CD4-positive, alpha-beta memory T cell (primary cell): ENCODE data around the gene ADM2. TPM values are rescaled to one million over a fixed set of nuclear protein-coding genes. Genes with fewer than 3 reads are reported as not detected.

Experiments
- CTCF ChIA-PET: fragments of 350-600 bp; sonication (Branson Sonifier 250); formaldehyde crosslinking; loops from one replicate; lab custom pipeline; 2021; ENCODE audit warnings: inconsistent platforms; ENCODE audit not compliant: partially characterized antibody; lab: Charles Lee
- POLR2A ChIA-PET: fragments of 350-600 bp; sonication (Branson Sonifier 250); formaldehyde crosslinking; loops from one replicate; lab custom pipeline; 2021; ENCODE audit not compliant: partially characterized antibody; lab: Charles Lee
- DNase-seq, 5 donors: peaks; one replicate each; pipeline versions ENCODE4 v3.0.0 to v3.0.0-alpha.2; 2020 to 2022; ENCODE audit warnings: mixed read lengths in 1 of 5
- H3K27ac ChIP-seq: one replicate; pipeline ENCODE4 v1.7.0; 2013; ENCODE audit warnings: low read depth, low read length
- H3K27me3 ChIP-seq: 2 replicates; pipeline ENCODE4 v1.7.0; 2013; ENCODE audit warnings: mild to moderate bottlenecking, low read length, moderate library complexity; ENCODE audit not compliant: insufficient read depth
- H3K36me3 ChIP-seq: 2 replicates; pipeline ENCODE4 v1.7.0; 2013; ENCODE audit warnings: mild to moderate bottlenecking, low read length, moderate library complexity; ENCODE audit not compliant: insufficient read depth
- H3K4me1 ChIP-seq: 2 replicates; pipeline ENCODE4 v1.7.0; 2013; ENCODE audit warnings: mild to moderate bottlenecking, low read length, moderate library complexity; ENCODE audit not compliant: insufficient read depth
- H3K4me3 ChIP-seq, 2 donors: one replicate each; pipeline ENCODE4 v1.7.0; 2013; ENCODE audit warnings: low read length in 2 of 2, mild to moderate bottlenecking in 1 of 2
- H3K9me3 ChIP-seq, 2 donors: one replicate each; pipeline ENCODE4 v1.7.0; 2013; ENCODE audit warnings: low read length in 2 of 2, control low read depth in 1 of 2; ENCODE audit not compliant: control insufficient read depth in 1 of 2
- H3K27ac Mint-ChIP-seq, 7 donors: one replicate each; pipeline ENCODE4 v1.8.0; 2020 to 2021; ENCODE audit warnings: mixed read lengths in 7 of 7, mild to moderate bottlenecking in 6 of 7, inconsistent platforms in 3 of 7, moderate library complexity in 3 of 7
- H3K27me3 Mint-ChIP-seq, 2 donors: one replicate each; pipeline ENCODE4 v1.8.0; 2020 to 2021; ENCODE audit warnings: mixed read lengths in 2 of 2
- H3K36me3 Mint-ChIP-seq, 2 donors: one replicate each; pipeline ENCODE4 v1.8.0; 2020 to 2021; ENCODE audit warnings: mixed read lengths in 2 of 2, inconsistent platforms in 1 of 2, mild to moderate bottlenecking in 1 of 2
- H3K4me1 Mint-ChIP-seq, 4 donors: one replicate each; pipeline ENCODE4 v1.8.0; 2020 to 2021; ENCODE audit warnings: mixed read lengths in 4 of 4, mild to moderate bottlenecking in 1 of 4
- H3K4me3 Mint-ChIP-seq, 8 donors: one replicate each; pipeline ENCODE4 v1.8.0; 2020 to 2021; ENCODE audit warnings: mixed read lengths in 8 of 8, mild to moderate bottlenecking in 7 of 8, moderate library complexity in 6 of 8, inconsistent platforms in 3 of 8
- H3K9me3 Mint-ChIP-seq, 8 donors: one replicate each; pipeline ENCODE4 v1.8.0; 2020 to 2021; ENCODE audit warnings: mixed read lengths in 8 of 8, mild to moderate bottlenecking in 5 of 8, inconsistent platforms in 3 of 8, moderate library complexity in 1 of 8
- intact Hi-C: fragments of 100-400 bp; cut with micrococcal nuclease; formaldehyde crosslinking; loops from one replicate; pipeline ENCODE4 v1.15.1; 2023
- polyA plus RNA-seq, 2 donors: library from polyadenylated mRNA; unstranded; fragments of 300-500 nt; fragmentation: Illumina TruSeq; gene quantifications; one replicate each; pipeline ENCODE4 v1.2.3, GENCODE V29; 2021
- total RNA-seq, 2 experiments: library from RNA; stranded (reverse); gene quantifications; one replicate each; pipeline ENCODE4 v1.2.3, GENCODE V29; 2021

ADM2 gene
- total and polyA plus RNA-seq, 4 experiments from 2014 or later = 0.07 to 4.5 (median 2.4) TPM

- Histone ChIP-seq H3K4me1 (peaks cover 13% of the 10 kb centered on the region), H3K27me3 (no peaks in the 10 kb centered on the region), H3K36me3 (peaks cover 19% of the 10 kb centered on the region), H3K27ac (no peak overlapping the region), H3K9me3 (no peaks in the 10 kb centered on the region), H3K4me3 (no peak overlapping the region)
- intact Hi-C loops = loop anchor here (10.0 kb wide), 1 partner anchor 54 kb away; no protein-coding TSS in a partner anchor
- DNase-seq = peak in 1 of 5 donors; percentile 33
- ChIA-PET POLR2A (interaction anchor here (0.6 to 1.5 kb wide), 6 partner anchors 21 to 198 kb away, joined by 3 to 4 read pairs (median 3); no protein-coding TSS in a partner anchor), CTCF (interaction anchor here (1.8 kb wide), 1 partner anchor 57 kb away, joined by 6 read pairs; no protein-coding TSS in a partner anchor)
- peaks cover 0 to 2% (median 0%) of the 10 kb centered on the region in 8 donors for H3K9me3 Mint-ChIP-seq
- no peak overlapping the region for H3K4me3 Mint-ChIP-seq
- H3K27me3 Mint-ChIP-seq = no peaks in the 10 kb centered on the region
- H3K27ac Mint-ChIP-seq = no peak overlapping the region
- peaks cover 0 to 24% of the 10 kb centered on the region in 2 donors for H3K36me3 Mint-ChIP-seq
- peaks cover 2 to 14% (median 7%) of the 10 kb centered on the region in 4 donors for H3K4me1 Mint-ChIP-seq
Observed at GRCh38 chr22:50440544-50441249, 40.6 kb upstream of the ADM2 start.

- H3K27ac Mint-ChIP-seq = peak overlapping the region in 1 of 7 donors; percentile 46
- ChIA-PET POLR2A (interaction anchor here (0.7 to 1.5 kb wide), 6 partner anchors 21 to 251 kb away, joined by 3 to 7 read pairs (median 4); partner anchors contain the start of gene SCO2), CTCF (interaction anchor here (1.4 kb wide), 1 partner anchor 84 kb away, joined by 4 read pairs; the partner anchor contains the start of gene SCO2)
- Histone ChIP-seq H3K4me1 (peaks cover 16% of the 10 kb centered on the region), H3K9me3 (no peaks in the 10 kb centered on the region), H3K27ac (no peak overlapping the region), H3K27me3 (no peaks in the 10 kb centered on the region), H3K36me3 (peaks cover 17% of the 10 kb centered on the region), H3K4me3 (no peak overlapping the region)
- peaks cover 0 to 25% of the 10 kb centered on the region in 2 donors for H3K36me3 Mint-ChIP-seq
- no peak overlapping the region for H3K4me3 Mint-ChIP-seq
- H3K9me3 Mint-ChIP-seq = peaks cover 0 to 2% (median 0%) of the 10 kb centered on the region in 8 donors
- DNase-seq = no peak
- peaks cover 5 to 18% (median 9%) of the 10 kb centered on the region in 4 donors for H3K4me1 Mint-ChIP-seq
- intact Hi-C loops = loop anchor here (10.0 kb wide), 1 partner anchor 53 kb away; no protein-coding TSS in a partner anchor
- H3K27me3 Mint-ChIP-seq = no peaks in the 10 kb centered on the region
Observed at GRCh38 chr22:50441428-50441993, 39.8 kb upstream of the ADM2 start.

DNA sequence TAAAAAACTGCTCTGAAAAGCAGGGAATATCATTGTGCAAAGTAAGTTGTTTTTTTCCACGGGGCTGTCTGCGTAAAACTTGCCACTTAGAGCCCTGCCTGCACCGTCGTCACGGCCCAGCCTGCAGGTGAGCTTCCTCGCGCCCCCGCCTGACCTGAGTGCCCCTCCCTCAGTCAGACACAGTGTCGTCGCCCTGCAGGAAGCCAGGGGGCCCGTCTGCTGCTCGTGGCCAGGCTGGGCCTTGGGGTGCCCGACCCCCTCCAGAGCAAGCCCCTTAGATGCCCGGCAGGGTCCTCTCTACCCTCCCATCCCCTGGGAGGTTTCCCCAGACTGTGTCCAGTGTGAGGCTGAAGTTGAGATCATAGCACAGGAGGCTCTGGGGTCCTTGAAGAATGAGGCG is 38.1 kb upstream of the ADM2 start:
- peaks cover 16% of the 10 kb centered on the region for H3K4me1 ChIP-seq
- H3K4me3 ChIP-seq = no peak overlapping the region
- peaks cover 27% of the 10 kb centered on the region for H3K36me3 ChIP-seq
- no peaks in the 10 kb centered on the region for H3K27me3 Mint-ChIP-seq
- DNase-seq = no peak
- H3K36me3 Mint-ChIP-seq = peaks cover 3 to 27% of the 10 kb centered on the region in 2 donors
- POLR2A ChIA-PET = interaction anchor here (0.7 to 2.4 kb wide), 7 partner anchors 9 to 178 kb away, joined by 3 to 9 read pairs (median 3); partner anchors contain the start of gene SCO2
- intact Hi-C loops = loop anchor here (10.0 kb wide), 1 partner anchor 52 kb away; no protein-coding TSS in a partner anchor
- no peak overlapping the region for H3K27ac ChIP-seq
- no peaks in the 10 kb centered on the region for H3K9me3 ChIP-seq
- H3K27me3 ChIP-seq = no peaks in the 10 kb centered on the region
- CTCF ChIA-PET = interaction anchor here (1.1 to 2.0 kb wide), 5 partner anchors 19 to 82 kb away, joined by 4 to 6 read pairs (median 4); partner anchors contain the start of gene SCO2
- H3K4me1 Mint-ChIP-seq = peaks cover 5 to 18% (median 9%) of the 10 kb centered on the region in 4 donors
- peak overlapping the region in 1 of 8 donors; percentile 36 for H3K4me3 Mint-ChIP-seq
- H3K9me3 Mint-ChIP-seq = peaks cover 0 to 4% (median 0%) of the 10 kb centered on the region in 8 donors
- peak overlapping the region; percentile 42 to 89 (median 81) for H3K27ac Mint-ChIP-seq

- no peak overlapping the region for H3K4me3 Mint-ChIP-seq
- peaks cover 0 to 3% (median 0%) of the 10 kb centered on the region in 8 donors for H3K9me3 Mint-ChIP-seq
- CTCF ChIA-PET = interaction anchor here (1.1 to 2.0 kb wide), 5 partner anchors 18 to 82 kb away, joined by 4 to 6 read pairs (median 4); partner anchors contain the start of gene SCO2
- POLR2A ChIA-PET = interaction anchor here (1.1 to 2.4 kb wide), 8 partner anchors 9 to 177 kb away, joined by 3 to 15 read pairs (median 5); partner anchors contain the start of genes CHKB and SCO2
- no peaks in the 10 kb centered on the region for H3K27me3 Mint-ChIP-seq
- peaks cover 5 to 18% (median 9%) of the 10 kb centered on the region in 4 donors for H3K4me1 Mint-ChIP-seq
- no peak overlapping the region for H3K27ac ChIP-seq
- peaks cover 30% of the 10 kb centered on the region for H3K36me3 ChIP-seq
- peak overlapping the region in 3 of 7 donors; percentile 22 to 86 (median 81) for H3K27ac Mint-ChIP-seq
- no peaks in the 10 kb centered on the region for H3K27me3 ChIP-seq
- intact Hi-C loops = loop anchor here (10.0 kb wide), 1 partner anchor 51 kb away; no protein-coding TSS in a partner anchor
- no peak overlapping the region for H3K4me3 ChIP-seq
- no peaks in the 10 kb centered on the region for H3K9me3 ChIP-seq
- peaks cover 16% of the 10 kb centered on the region for H3K4me1 ChIP-seq
- no peak for DNase-seq
- H3K36me3 Mint-ChIP-seq = peaks cover 8 to 30% of the 10 kb centered on the region in 2 donors
Observed at GRCh38 chr22:50443801-50444625, 37.3 kb upstream of the ADM2 start.

GRCh38 chr22:50444663-50445062 is 36.7 kb upstream of the ADM2 start:
- Histone ChIP-seq H3K9me3 (no peaks in the 10 kb centered on the region), H3K4me1 (peaks cover 16% of the 10 kb centered on the region), H3K4me3 (no peak overlapping the region), H3K27ac (no peak overlapping the region), H3K36me3 (peaks cover 28% of the 10 kb centered on the region), H3K27me3 (no peaks in the 10 kb centered on the region)
- peak overlapping the region in 5 of 7 donors; percentile 46 to 85 (median 69) for H3K27ac Mint-ChIP-seq
- H3K4me3 Mint-ChIP-seq = no peak overlapping the region
- intact Hi-C loops = loop anchor here (10.0 kb wide), 1 partner anchor 50 kb away; no protein-coding TSS in a partner anchor
- ChIA-PET POLR2A (interaction anchor here (0.8 to 2.4 kb wide), 10 partner anchors 8 to 138 kb away, joined by 3 to 17 read pairs (median 5); partner anchors contain the start of genes CHKB and SCO2), CTCF (interaction anchor here (1.1 to 2.0 kb wide), 4 partner anchors 17 to 53 kb away, joined by 4 to 6 read pairs (median 4); no protein-coding TSS in a partner anchor)
- H3K9me3 Mint-ChIP-seq = peaks cover 0 to 4% (median 0%) of the 10 kb centered on the region in 8 donors
- no peaks in the 10 kb centered on the region for H3K27me3 Mint-ChIP-seq
- H3K36me3 Mint-ChIP-seq = peaks cover 12 to 34% of the 10 kb centered on the region in 2 donors
- H3K4me1 Mint-ChIP-seq = peaks cover 7 to 18% (median 9%) of the 10 kb centered on the region in 4 donors
- DNase-seq = no peak
